Fibroblast of pulmonary artery (primary cell): Measurements from ENCODE around the gene SPARCL1.
A peak's percentile ranks its signal among the peaks of the same experiment; 100 is the strongest.

Experiments
- DNase-seq: peaks from one replicate; pipeline ENCODE4 v3.0.0-alpha.2; 2010; ENCODE audit warnings: low read depth
- H3K4me3 ChIP-seq: replicated peaks from 2 replicates; pipeline ENCODE4 v1.5.1; 2011; ENCODE audit warnings: low read depth, mild to moderate bottlenecking, control low read depth, low read length, moderate library complexity
- TF ChIP-seq, protein P1 (sequence below): IDR thresholded peaks from 2 replicates; pipeline ENCODE4 v1.5.1; 2011; ENCODE audit warnings: mild to moderate bottlenecking, control low read depth, low read length, inconsistent platforms; ENCODE audit errors: missing control alignments

Gene SPARCL1

DNA sequence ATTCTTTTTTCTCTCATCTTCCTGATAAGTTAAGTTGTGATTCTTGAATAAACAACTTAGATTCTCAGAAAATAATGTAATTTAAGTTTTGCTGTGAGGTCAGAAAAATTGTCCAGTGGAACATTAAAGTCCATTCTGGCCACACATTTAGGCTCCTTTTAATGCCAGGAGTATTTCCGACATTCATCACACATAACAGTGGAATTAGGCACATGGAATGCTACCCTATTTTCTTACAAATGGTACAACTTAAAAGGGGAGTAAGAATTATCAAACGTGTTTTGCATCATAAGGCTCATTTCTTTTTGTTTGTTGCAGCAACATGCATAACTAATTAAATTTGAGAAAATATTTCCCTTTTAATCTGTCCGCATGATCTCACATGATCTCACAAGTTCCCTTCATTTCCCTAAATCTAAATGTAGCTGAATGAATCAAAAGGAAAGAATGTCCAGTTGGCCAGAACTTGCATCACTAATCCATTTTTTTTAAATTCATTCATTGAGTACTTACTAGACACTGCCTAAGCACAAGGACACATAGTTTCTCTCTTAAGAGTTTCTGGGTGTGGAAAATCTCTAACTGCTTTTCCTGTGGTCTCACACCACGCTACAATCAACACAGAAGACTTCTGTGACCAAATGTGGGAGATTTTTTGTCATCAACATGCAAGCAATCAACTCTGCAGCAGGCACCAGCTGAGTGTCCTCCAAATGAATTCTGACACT, 22.0 kb downstream of the SPARCL1 start:
- DNase-seq = peak; percentile 86
- TF ChIP-seq, protein P1, sequence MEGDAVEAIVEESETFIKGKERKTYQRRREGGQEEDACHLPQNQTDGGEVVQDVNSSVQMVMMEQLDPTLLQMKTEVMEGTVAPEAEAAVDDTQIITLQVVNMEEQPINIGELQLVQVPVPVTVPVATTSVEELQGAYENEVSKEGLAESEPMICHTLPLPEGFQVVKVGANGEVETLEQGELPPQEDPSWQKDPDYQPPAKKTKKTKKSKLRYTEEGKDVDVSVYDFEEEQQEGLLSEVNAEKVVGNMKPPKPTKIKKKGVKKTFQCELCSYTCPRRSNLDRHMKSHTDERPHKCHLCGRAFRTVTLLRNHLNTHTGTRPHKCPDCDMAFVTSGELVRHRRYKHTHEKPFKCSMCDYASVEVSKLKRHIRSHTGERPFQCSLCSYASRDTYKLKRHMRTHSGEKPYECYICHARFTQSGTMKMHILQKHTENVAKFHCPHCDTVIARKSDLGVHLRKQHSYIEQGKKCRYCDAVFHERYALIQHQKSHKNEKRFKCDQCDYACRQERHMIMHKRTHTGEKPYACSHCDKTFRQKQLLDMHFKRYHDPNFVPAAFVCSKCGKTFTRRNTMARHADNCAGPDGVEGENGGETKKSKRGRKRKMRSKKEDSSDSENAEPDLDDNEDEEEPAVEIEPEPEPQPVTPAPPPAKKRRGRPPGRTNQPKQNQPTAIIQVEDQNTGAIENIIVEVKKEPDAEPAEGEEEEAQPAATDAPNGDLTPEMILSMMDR = no peak
- no peak overlapping the region for H3K4me3 ChIP-seq

DNA sequence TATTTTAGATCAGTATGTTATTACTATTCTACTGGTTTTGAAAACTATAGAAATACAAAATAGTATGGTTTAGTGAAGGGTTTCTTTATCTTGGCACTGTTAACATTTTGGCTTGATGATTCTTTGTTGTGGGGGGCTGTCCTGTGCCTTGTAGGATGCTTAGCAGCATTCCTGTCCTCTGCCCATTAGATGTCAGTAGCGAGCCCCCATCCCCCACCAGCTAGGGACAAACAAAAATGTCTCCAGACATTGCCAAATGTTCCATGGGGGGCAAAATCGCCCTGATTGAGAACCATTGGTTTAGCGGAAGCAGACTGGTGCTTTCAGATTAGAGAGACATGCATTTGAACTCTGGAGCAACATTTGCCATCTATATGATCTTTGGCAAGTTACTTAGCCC, 23.3 kb downstream of the SPARCL1 start:
- TF ChIP-seq, protein P1 = peak; percentile 15
- no peak for DNase-seq
- no peak overlapping the region for H3K4me3 ChIP-seq

DNA sequence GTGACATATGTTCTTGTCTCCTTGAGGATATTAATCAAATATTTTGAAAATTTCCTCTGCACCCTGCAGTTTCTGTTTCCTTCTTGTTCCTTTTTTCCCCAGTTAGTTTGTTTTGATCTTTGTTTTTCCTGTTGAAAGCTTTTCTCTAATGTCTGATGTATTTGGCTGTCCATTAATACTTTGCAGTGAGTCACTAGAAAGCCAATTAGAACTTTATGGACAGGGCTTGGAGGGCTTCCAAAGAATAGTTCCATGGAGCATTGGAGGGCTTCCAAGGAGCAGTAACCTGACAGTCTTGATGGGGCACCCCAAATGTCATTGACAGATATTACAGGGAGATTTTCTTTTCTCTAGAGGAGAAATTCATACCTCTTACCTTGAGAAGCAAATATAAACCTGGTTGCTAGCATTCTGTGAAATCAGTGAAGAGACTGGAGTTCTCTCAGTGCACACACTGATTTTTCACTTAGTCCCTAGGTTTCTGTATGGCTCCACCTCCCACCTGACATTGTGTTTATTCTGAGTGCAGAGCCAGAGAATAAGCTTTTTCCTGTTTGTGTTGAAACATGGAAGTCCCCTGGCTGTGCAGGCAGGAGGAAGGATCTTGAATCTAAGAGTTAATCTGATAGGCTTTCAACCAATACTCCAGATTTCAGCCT, 26.5 kb downstream of the SPARCL1 start:
- no peak overlapping the region for H3K4me3 ChIP-seq
- peak; percentile 67 for DNase-seq
- TF ChIP-seq, protein P1 = no peak

DNA sequence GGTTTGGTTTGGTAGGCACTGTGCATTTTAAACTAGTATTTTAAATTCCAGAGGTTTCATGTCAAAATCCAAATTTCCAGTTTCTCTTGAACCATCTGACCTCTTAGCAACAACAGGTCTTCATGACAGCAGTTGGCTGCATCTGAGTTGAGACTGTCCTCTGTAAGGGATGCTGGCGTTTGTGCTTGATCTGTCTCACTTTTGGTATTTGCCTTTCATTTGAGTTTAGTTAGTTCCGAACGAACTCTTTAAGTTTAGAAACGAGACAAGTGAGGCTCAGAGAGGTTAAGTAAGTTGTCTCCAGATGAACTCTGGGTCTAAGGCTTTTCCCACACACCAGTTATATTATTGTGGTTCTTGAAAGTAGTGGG, 29.1 kb downstream of the SPARCL1 start:
- TF ChIP-seq, protein P1 = no peak
- no peak for DNase-seq
- H3K4me3 ChIP-seq = no peak overlapping the region

DNA sequence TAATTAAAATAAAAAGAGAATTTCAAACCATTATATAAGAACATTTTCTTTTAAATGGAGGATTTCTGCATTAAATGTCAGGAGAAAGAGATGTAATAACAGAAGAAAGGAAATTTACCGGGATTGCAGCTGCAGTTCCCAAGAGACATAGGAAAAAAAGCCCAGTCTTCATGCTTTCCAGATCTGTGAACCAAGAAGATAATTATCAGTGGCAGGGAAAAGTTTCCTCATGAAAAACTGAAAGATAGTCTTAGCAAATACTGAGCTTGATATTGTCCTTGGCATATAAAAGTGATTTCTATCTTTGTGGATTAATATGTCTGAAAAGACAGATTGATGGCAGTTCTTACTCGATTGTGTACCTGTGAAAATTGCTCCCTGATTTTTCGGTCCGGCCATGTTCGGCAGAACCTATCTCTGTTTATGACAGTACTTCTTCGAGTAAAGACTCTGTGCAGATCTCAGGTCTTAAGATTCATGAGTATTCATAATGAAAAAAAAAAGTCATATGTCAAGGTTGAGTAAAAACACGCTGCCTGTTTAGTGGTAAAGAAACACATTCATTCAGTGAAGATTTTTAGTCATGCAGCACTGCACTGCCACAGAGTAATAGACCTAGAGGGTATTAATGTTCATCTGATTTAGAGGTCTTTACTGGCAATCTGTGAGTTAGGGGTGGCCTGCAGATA, 29.6 kb downstream of the SPARCL1 start:
- H3K4me3 ChIP-seq = no peak overlapping the region
- no peak for DNase-seq
- TF ChIP-seq, protein P1 = no peak

DNA sequence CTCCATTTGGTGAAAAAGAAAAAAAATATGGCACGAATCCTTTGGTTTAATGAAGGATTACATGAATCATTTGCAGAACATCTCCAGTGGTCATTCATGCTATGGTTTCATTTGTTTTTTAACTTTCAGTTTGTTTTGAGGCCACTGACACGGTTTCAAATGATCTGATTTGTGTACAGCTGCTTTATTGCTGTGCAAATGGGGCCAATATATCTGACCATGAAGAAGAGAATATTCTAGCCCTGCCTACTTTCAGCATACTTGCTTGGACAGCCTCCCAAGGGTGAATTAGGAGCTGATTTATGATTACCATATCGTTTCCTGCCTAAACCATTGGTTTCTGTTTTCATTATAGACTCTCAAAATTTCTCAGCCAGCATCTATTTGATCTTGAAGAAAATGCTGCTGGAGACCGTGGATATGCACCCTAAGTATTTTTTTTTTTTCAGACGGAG, 30.7 kb downstream of the SPARCL1 start:
- TF ChIP-seq, protein P1 = no peak
- DNase-seq = no peak
- no peak overlapping the region for H3K4me3 ChIP-seq
